Measurements from ENCODE around the gene ACRV1.

DNA sequence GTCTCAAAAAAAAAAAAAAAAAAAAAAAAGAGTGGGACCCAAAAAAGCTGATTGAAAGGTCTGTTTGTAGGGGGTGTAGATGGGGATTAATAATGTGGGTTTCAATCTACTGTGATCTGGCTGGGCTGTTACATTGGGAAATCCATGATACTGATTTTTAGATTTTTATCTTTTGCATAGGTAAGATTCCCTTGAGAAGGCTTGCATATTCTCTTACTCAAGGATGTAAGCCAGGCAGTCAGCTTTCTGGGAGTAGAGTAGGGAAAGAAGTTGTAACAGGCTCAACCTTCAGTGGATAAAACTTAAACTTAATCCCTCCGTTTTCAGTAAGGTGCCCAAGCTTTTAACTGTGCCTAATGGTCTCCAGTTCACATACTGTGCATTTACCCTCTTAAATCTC, 57.6 kb downstream of the ACRV1 start:
- no peak for TF ChIP-seq CTCF (IDR thresholded peaks at IDR 0.05 in 4 of 5, conservative IDR thresholded peaks at IDR 0.05 in 1 of 5)
- TF ChIP-seq POLR2A (IDR thresholded peaks at IDR 0.05): no peak

All from gastrocnemius medialis (tissue), 4 donors.